HG03575 (cell line): ENCODE results near the gene GPBP1L1.

Experiments
- ATAC-seq: cut with Tn5 transposase; IDR thresholded peaks from one replicate; pipeline ENCODE4 v1.9.1; 2021; ENCODE audit not compliant: unreplicated experiment, insufficient number of reproducible peaks, low FRiP score; ENCODE audit errors: extremely low read depth

The GPBP1L1 gene

DNA sequence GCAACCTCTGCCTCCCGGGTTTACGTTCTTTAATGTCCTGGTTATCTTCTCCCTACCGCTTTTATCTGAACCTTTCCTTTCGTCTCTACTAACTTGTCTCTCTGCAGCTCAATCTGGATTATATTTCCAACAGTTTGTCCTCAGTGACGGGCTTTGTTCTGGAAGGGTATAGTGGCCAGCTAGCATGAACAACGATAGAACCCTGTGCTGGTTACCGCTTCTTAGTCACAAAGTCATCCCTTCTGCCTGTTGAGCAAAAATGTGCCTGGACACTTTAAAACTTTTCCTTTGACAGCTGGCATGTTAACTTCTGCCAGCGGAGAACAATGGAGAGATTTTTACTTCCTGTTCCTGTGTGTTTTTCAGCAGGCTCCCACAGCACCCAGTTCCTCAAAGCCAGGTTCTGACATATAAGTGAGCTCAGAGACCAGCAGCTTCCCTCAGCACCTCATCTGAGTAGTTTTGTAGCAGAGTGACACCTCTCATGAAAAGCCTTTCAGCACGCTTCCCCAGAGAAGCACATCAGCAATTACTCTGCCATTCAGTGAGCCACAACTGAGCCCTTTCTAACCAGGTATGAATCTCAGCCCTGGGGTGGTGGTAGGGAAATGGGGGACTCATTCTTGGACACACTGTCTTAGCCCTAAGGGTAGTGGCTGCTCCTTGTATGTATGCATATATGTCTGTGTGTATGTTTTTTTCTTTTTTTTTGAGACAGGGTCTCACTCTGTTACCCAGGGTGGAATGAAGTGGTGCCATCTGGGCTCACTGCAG lies 38.9 kb downstream of the GPBP1L1 start:
- no peak for ATAC-seq

DNA sequence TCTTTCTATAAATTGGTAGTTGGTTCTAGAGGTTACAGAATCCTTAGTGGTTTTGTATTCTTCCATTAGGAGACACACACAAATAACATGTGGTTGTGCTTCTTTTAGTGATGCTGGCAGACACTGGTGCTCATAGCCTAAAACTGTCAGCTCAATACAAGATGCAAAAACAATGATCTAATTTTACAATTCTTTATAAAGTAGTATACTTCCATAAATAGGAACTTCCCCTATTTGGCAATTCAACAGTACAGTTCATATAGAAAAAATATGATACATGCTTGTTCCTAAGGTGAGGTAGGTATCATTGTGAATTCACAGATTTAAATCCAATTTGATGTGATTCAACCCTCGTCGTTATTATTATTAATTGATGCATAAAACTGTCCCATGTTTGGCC lies 41.7 kb downstream of the GPBP1L1 start:
- no peak for ATAC-seq

DNA sequence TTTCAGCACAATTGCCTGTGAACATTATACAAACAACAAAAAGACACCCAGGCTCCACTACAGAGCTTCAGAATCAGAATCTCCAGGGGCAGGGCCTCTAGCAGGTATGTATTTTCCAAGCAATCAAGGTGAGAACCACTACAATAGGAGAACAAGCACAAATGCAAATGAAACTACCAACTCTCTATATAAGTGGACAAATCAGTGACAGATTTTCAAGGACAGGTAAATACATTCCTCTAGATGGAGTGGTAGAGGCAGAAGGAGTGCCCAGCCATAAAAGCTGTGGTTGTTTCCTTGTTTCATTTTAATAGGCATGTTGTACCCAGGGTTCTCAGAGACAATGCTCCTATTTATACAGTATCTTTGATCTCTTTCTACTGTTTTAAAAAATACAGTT lies 42.4 kb downstream of the GPBP1L1 start:
- no peak for ATAC-seq

DNA sequence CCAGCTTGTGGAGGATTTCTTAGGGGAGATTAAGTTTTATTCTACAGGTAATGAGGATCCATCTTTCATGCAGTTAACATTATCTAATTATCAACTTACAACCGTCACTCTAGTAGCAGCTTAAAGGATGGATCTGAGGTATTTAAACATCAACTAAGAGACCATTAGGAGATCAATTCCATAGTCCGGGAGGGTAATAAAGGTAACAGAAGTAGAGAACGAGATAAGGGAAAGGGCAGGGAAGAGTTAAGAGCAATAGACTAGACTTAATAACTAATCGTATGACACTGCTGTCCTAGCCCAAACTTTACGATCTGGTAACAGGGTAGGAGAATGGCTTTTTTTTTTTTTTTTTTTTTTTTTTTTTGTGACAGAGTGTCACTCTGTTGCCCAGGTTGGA lies 43.0 kb downstream of the GPBP1L1 start:
- no peak for ATAC-seq

DNA sequence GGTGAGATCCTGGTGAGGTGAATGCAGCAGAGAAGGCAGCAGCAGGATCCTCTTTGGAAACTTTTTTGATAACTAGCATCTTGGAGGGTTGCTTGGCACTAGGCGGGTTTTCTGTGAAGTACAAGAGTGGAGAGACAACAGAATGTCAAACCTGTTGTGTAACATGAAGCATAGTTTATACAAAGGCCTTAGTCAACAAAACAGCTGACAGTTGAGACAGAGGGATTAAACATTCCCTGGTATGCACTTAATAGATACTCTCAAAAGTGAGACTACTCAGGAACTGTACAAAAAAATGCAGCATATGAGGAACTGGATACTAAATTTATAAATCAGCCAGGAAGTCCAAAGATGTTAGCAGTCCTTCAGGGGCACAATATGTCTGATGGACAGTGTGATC lies 46.0 kb downstream of the GPBP1L1 start:
- ATAC-seq, result no peak

DNA sequence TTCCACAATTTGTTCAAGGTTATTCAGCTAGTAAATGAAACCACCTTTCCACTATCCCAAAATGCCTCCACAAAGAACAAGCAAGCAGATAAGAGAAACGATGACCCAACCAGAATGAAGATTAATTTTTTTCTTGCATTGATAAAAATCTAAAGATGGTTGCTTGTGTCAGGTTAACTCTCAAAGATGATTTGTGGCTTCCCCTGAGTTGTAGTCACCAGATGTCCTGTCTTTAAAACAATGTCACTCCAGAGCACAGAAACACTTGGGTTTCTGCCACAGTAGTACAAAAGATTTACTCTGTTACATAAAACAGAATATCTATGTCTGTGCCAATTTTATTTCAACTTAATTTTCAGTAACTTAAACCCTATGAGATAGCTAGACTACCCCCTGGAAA lies 51.1 kb downstream of the GPBP1L1 start:
- ATAC-seq, result no peak

DNA sequence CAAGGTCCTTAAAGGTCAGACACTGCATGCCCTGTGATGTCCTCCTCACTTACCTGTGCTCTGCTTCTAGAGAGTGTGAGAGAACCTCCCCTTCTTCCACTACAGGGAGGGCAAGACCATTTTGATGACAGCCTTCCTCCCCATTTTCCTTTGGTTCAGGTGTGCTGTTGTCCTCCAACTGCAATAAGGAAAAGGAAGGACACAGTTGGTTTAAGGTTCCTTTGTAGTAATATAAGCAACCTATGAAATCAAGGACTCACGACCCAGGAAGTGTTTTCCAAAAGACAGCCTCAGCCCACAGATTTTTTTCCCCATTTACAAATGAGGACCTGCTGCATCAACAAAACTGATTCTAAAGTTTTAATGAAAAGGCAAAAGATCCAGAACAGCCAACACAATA lies 55.9 kb downstream of the GPBP1L1 start:
- ATAC-seq, result no peak

DNA sequence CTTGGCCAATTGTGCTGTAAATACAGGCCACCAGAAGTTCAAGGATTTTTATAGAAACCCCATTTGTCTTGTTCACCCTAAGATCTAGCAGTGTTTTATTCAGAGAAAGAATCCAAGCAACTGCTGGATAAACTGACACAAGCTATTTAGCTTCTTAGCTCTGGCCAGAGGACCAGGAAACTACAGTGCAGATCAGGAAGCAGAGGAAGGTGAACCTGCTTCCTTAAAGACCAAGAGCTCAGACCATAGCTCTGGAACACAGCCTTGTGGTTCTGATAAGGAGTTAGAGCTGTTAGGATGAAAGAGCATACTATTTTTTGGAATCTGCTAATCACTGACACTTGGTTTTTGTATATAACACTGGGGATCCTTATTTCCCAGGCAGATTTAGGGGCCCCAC lies 57.3 kb downstream of the GPBP1L1 start:
- ATAC-seq, result no peak

DNA sequence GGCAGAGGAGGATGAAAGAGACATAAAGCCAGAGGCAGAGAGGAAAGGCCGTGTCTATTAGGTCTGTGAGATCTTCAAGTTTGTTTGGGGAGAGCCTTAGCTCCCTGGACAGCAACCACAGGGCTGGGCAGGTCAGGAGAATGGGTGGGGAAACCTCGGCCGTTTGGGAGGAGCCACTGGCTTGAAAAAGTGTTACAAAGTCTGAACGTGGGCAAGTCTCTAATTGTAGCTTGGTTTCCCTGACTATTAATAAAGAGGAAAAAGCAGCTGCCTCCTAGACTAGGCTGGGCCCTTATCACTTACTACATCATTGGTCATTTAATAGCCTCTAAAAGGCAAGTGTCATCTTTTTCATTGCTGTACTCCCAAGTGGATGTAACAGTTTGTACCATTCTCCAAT lies 62.4 kb downstream of the GPBP1L1 start, which contains the start of gene CCDC17:
TSS of gene CCDC17 (minus strand) at position 83 of the 400 bp plus-strand sequence. CDS start 145 bp downstream, outside the sequence.
- no peak for ATAC-seq

DNA sequence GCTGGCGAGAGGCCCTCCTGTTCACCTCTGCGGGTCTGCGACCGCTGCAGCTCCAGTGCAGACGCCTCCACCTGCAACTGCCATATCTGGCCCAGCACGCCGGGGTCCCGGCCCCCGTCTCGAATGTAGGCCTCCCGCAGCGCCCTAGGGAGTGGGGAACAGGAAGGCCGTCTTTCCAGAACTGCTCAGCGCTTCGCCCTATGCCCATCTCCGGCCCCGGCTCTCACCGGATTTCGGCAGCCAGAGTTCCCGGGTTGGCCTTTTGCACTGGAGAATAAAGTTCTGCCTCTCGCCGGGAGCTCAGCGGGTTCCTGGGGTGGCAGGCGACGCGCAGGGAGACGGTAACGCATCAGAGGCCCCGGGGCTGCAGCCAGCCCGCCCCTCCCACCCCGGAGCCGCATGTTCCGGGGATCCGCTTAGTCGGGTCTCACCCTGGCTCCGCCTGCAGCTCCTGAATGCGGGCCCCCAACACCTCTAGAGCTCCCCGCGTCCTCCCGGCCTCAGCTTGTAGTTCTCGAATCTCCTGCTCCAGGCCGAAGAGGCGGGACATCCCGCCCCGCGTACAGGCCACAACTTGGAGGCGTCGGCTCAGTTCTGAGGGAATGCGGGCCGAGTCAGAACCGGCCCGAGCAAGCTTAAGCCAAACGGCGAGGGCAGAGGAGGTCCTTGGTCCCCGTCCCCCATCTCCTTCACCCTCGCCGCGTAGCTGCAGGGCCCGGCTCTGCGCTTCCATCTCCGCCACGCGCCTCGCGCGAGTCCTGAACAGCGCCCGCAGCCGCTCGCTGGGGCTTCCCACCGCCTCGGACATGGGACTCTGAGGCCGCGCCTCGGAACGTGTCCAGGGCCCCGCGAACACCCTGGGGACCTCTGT lies 63.6 kb downstream of the GPBP1L1 start:
- no peak for ATAC-seq

DNA sequence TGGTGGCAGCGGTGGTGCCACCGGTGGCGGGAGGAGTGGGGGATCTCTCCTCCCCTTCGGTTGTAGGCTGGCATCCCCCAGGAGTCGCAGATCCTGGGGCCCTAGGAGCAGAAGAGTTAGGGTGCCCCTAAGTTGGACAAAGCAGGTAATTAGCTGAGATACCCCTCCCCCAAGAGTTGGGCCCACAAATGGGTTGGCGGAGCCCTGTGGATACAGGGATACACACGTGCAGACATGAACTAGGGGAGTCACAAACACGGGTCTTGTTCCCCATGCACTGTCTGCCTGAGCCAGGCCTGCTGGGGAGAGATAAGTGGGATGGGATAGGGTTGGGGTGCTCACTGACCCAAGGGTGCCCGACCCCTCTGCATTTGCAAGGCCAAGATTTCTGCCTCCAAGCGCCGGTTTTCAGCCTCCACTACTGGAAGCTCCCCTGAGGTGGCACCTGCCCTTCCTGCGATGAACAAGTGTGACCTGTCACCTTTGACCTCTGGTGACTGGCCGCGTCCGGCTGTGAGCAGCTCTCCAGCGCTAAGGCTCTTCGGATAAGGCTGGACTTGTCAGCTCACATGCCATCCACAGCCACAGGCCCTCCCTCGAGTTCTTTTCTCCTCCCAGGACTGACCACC lies 64.3 kb downstream of the GPBP1L1 start:
- ATAC-seq, result no peak

DNA sequence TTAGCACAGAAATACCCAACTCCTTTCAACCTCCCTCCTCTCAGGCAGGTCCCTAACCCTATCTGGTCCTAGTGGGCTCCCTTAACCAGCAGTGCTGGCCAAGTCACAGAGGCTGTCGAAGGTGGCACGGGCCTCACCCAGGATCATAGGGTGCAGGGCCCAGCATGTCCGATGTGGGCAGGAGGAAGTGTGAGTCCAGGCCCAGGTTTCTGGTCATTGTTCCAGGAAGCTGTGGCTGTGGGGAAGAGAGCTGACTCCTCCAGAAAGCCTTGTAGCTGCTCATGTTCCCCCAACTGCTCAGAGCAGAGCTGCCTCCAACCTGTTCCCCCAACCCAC lies 64.9 kb downstream of the GPBP1L1 start:
- ATAC-seq, result no peak

DNA sequence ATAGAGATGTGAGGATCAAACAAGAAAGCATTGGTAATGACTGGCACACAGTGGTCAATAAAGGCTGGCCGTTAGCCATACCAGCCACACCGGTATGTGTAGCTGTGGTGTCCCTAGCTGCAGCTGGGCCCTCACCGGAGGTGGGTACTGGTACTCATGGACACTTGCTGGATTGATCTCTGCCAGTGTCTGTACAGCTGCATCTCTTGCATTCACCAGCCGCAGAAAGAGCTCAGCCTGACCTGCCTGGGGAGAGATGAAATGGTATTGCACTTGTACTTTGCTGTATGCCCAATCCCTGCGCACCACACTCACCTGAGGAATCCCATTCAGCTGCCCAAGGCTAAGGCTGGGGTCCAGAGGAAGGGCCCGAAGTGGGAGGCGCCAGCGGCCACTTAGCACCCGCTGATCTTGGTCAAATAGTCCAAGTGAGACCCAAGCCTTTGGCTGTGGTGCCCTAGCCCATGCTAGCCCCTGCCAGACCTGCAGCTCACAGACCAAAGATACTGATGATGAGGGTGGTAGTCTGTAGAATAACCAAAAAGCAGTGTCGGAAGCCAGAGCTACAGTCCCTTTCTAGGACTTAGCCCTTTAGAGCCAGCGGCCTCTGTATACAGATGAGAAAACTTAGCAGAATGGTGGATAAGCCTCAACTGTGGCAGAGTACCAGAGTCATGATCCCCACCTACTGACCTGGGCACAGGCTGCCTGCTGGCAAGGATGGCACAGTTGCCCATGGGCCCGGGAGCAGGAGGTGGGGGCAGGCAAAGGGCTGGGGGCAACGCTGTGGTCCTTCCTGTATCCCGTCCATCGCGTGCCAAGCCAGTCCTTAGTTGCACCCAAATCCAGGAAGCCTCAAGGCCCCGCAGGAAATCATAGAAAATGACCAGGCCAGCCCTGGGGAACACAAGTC lies 65.5 kb downstream of the GPBP1L1 start:
- ATAC-seq, result no peak

DNA sequence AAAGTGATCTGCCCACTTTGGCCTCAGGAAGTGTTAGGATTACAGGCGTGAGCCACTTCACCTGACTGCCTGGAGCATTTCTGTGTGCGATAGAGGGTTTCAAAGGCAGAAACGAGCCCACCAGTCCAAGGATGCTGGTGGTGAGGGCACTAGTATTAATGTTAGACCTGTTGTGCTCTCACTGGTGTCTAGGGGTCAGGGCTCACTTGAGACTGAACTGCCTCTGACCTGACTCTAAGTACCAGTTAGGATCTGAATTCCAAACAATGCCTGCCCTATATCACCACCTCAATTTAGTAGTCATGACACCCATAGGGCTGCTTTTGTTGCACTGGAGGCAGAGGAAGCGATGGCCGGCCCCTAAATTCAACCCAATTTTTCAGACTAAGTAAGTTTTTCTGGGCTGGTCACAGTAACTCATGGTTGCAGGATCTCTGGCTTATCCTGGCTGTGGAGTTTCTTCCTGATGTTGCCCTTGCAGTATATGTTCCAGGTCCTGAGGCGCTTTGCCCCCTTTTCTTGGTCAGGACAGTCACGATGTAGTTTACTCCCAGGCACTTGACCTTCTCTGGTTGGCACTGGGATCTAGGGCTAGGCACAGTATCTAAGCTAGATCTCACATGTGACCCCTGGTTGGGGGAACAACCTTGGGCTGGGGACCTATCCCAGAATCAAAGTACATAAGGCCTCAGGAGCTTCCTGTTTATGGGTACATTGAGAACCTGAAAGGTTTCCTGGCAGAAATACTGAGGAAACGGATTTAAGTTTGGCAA lies 67.0 kb downstream of the GPBP1L1 start:
- no peak for ATAC-seq

DNA sequence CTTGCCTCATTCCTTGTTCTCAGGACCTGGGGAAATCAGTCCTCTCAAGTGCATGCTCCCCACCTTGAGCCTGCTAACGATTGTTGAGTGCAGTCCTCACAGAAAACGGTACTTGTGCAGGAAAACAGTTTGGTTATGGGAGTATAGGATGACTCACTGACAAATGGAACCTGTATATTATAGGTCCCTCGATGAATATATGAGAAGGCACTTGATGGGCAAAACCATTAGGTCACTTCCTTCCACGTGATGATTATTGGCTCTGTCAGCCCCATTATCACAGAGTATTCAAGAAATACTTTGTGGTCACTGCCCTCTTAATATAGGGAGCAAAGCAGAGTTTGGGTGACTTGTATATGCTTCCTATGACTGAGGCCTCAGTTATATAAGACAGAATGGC lies 68.7 kb downstream of the GPBP1L1 start:
- ATAC-seq, result no peak

DNA sequence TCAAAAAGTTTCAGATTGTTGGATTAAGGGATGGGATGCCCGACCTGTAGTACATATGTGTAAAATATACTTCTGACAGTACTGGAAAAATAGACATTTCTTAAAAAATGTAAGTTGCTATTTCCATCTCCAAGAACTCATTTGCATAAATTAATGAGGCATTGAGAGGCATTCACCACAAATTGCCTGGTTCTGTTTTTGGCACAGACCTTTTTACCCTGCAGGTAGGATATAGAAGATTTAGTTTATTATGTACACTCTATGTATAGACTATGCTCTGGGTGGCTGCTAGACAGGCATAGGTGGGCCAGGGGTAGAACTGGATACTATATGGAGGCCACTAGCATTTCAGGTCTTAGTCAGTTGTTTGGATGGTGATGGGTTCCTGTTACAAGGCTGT lies 70.4 kb downstream of the GPBP1L1 start:
- no peak for ATAC-seq

DNA sequence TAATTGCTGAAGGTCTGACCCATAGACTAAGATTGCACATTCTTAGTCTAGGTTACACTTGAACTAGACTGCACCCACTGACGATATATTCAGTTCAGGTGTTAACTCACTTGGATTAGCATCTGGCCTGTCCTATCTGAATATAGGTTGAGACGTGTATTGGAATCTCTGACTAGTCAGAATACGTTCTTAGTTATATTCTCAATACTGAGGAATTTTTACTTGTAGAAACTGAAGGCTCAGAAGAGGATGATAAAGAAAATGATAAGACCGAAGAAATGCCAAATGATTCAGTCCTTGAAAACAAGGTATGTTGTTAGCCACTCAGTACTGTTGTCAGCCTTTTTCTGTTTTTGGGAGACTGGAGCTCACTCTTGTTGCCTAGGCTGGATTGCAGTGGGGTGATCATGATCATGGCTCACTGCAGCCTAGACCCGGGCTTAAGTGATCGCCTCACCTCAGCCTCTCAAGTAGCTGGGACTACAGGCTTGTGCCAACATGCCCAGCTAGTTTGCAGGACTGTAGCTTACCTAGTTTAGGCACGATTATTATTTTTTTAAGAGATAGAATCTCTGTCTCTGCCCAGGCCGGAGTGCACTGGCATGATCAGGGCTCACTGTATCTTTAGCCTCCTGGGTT lies 73.3 kb downstream of the GPBP1L1 start:
- ATAC-seq, result no peak
